WTC11 (cell line): ENCODE results near the gene MIPOL1. TPM values are rescaled to one million over a fixed set of nuclear protein-coding genes. Genes with fewer than 3 reads are reported as not detected.

ENCODE experiments used
- ATAC-seq: fragments of 200-7000 bp; cut with Tn5 transposase; 2 replicates; pipeline ENCODE4 v1.10.0; 2021; ENCODE audit warnings: mild to moderate bottlenecking, moderate library complexity
- CTCF ChIA-PET: fragments of 300-600 bp; sonication (Branson Sonifier 250); formaldehyde crosslinking; loops from one replicate; lab custom pipeline; 2021; ENCODE audit warnings: antibody characterized with exemption; lab: Charles Lee
- POLR2A ChIA-PET: fragments of 350-600 bp; sonication (Branson Sonifier 250); formaldehyde crosslinking; loops from one replicate; lab custom pipeline; 2021; ENCODE audit warnings: antibody characterized with exemption; lab: Charles Lee
- DNase-seq: peaks from one replicate; pipeline ENCODE4 v3.0.0; 2021; ENCODE audit warnings: low spot score
- H3K27ac Mint-ChIP-seq: 2 replicates; pipeline ENCODE4 v1.8.0; 2021; ENCODE audit warnings: mixed read lengths
- H3K27me3 Mint-ChIP-seq: 2 replicates; pipeline ENCODE4 v1.8.0; 2021; ENCODE audit warnings: low read depth, mild to moderate bottlenecking, moderate library complexity, mixed read lengths
- H3K36me3 Mint-ChIP-seq: 2 replicates; pipeline ENCODE4 v1.8.0; 2021; ENCODE audit warnings: mixed read lengths
- H3K4me1 Mint-ChIP-seq: 2 replicates; pipeline ENCODE4 v1.8.0; 2022; ENCODE audit warnings: mixed read lengths
- H3K4me3 Mint-ChIP-seq: 2 replicates; pipeline ENCODE4 v1.8.0; 2021; ENCODE audit warnings: mild to moderate bottlenecking, moderate library complexity, mixed read lengths
- H3K9me3 Mint-ChIP-seq: 2 replicates; pipeline ENCODE4 v1.8.0; 2021; ENCODE audit warnings: mixed read lengths
- ATF1 ChIP-seq: sonication (generic); formaldehyde crosslinking; IDR thresholded peaks from 2 replicates; pipeline ENCODE4 v1.8.1; 2023; ENCODE audit warnings: mild to moderate bottlenecking, moderate library complexity, missing genetic modification reagents
- ATF3 ChIP-seq: sonication (generic); formaldehyde crosslinking; conservative IDR thresholded peaks from 2 replicates; pipeline ENCODE4 v1.8.1; 2022; ENCODE audit warnings: mild to moderate bottlenecking, missing genetic modification reagents
- EMX1 ChIP-seq: fragments of 250-450 bp; sonication (Bioruptor Pico); IDR thresholded peaks from 2 replicates; pipeline ENCODE4 v1.8.0; 2021; ENCODE audit warnings: mild to moderate bottlenecking
- ETV6 ChIP-seq: sonication (generic); formaldehyde crosslinking; IDR thresholded peaks from 2 replicates; pipeline ENCODE4 v1.8.1; 2022; ENCODE audit warnings: mild to moderate bottlenecking, missing genetic modification reagents
- GABPB1 ChIP-seq: sonication (generic); formaldehyde crosslinking; IDR thresholded peaks from 2 replicates; pipeline ENCODE4 v1.8.1; 2023; ENCODE audit warnings: mild to moderate bottlenecking, missing genetic modification reagents
- HMGA2 ChIP-seq: fragments of 250-450 bp; sonication (Bioruptor Pico); IDR thresholded peaks from 2 replicates; pipeline ENCODE4 v1.4.0; 2021; ENCODE audit warnings: mild to moderate bottlenecking, moderate library complexity
- HMGXB4 ChIP-seq: sonication (generic); formaldehyde crosslinking; IDR thresholded peaks from 2 replicates; pipeline ENCODE4 v1.8.1; 2023; ENCODE audit warnings: mild to moderate bottlenecking, moderate library complexity, missing genetic modification reagents
- IRF1 ChIP-seq: sonication (generic); formaldehyde crosslinking; IDR thresholded peaks from 2 replicates; pipeline ENCODE4 v1.8.0; 2023; ENCODE audit warnings: missing genetic modification reagents
- KAT7 ChIP-seq: sonication (generic); formaldehyde crosslinking; IDR thresholded peaks from 2 replicates; pipeline ENCODE4 v1.8.1; 2023; ENCODE audit warnings: missing genetic modification reagents, mild to moderate bottlenecking, borderline replicate concordance
- MLX ChIP-seq: sonication (generic); formaldehyde crosslinking; IDR thresholded peaks from 2 replicates; pipeline ENCODE4 v1.8.1; 2023; ENCODE audit warnings: mild to moderate bottlenecking, missing genetic modification reagents, moderate library complexity
- NFE2L1 ChIP-seq: sonication (generic); formaldehyde crosslinking; IDR thresholded peaks from 2 replicates; pipeline ENCODE4 v1.8.1; 2023; ENCODE audit warnings: missing genetic modification reagents
- NR3C1 ChIP-seq: sonication (generic); formaldehyde crosslinking; conservative IDR thresholded peaks from 2 replicates; pipeline ENCODE4 v1.8.1; 2023; ENCODE audit warnings: low read depth, mild to moderate bottlenecking, missing genetic modification reagents
- OVOL2 ChIP-seq: fragments of 250-450 bp; sonication (Bioruptor Pico); IDR thresholded peaks from 2 replicates; pipeline ENCODE4 v1.9.0; 2021; ENCODE audit warnings: mild to moderate bottlenecking, borderline replicate concordance
- PRDM15 ChIP-seq: sonication (generic); formaldehyde crosslinking; IDR thresholded peaks from 2 replicates; pipeline ENCODE4 v1.8.0; 2022; ENCODE audit warnings: missing genetic modification reagents
- TCF7 ChIP-seq: sonication (generic); formaldehyde crosslinking; IDR thresholded peaks from 2 replicates; pipeline ENCODE4 v1.8.0; 2022; ENCODE audit warnings: mild to moderate bottlenecking, low read depth, missing genetic modification reagents, moderate library complexity
- TP53 ChIP-seq: sonication (generic); formaldehyde crosslinking; IDR thresholded peaks from 2 replicates; pipeline ENCODE4 v1.8.1; 2023; ENCODE audit warnings: mild to moderate bottlenecking, missing genetic modification reagents
- ZNF121 ChIP-seq: sonication (generic); formaldehyde crosslinking; IDR thresholded peaks from 2 replicates; pipeline ENCODE4 v1.8.0; 2023; ENCODE audit warnings: missing genetic modification reagents
- ZNF138 ChIP-seq: sonication (generic); formaldehyde crosslinking; conservative IDR thresholded peaks from 2 replicates; pipeline ENCODE4 v1.8.1; 2022; ENCODE audit warnings: mild to moderate bottlenecking, moderate library complexity, missing genetic modification reagents
- ZNF416 ChIP-seq: fragments of 250-450 bp; sonication (Bioruptor Pico); IDR thresholded peaks from 2 replicates; pipeline ENCODE4 v1.9.0; 2021; ENCODE audit warnings: mild to moderate bottlenecking, inconsistent platforms
- ZNF423 ChIP-seq: fragments of 250-450 bp; sonication (Bioruptor Pico); IDR thresholded peaks from 2 replicates; pipeline ENCODE4 v2.1.2; 2022; ENCODE audit warnings: mild to moderate bottlenecking, moderate library complexity
- ZNF512 ChIP-seq: sonication (generic); formaldehyde crosslinking; IDR thresholded peaks from 2 replicates; pipeline ENCODE4 v1.8.1; 2022; ENCODE audit warnings: missing genetic modification reagents, borderline replicate concordance
- total RNA-seq: library from RNA; stranded (reverse); gene quantifications from 3 replicates; pipeline ENCODE4 v1.2.3, GENCODE V29; 2021

The MIPOL1 gene
- total RNA-seq, 1 experiment from 2014 or later, result 13.1 TPM

- 0 out of 2 replicates have a peak, but pooled peaks cover 4% of the 10 kb centered on the region for H3K36me3 Mint-ChIP-seq
- H3K9me3 Mint-ChIP-seq, result peaks cover 19% of the 10 kb centered on the region
- TF ChIP-seq ZNF512 (CRISPR knock-in tag) (no peak), HMGXB4 (no peak), ZNF416 (no peak), ZNF121 (CRISPR knock-in tag) (no peak), TCF7 (no peak)
- H3K27me3 Mint-ChIP-seq, result no peaks in the 10 kb centered on the region
- no peak overlapping the region for H3K27ac Mint-ChIP-seq
- POLR2A ChIA-PET, result no interaction called here
- ATAC-seq (peak; percentile 88), DNase-seq (no peak)
- H3K4me3 Mint-ChIP-seq, result no peak overlapping the region
- CTCF ChIA-PET, result no interaction called here
- peaks cover 14% of the 10 kb centered on the region for H3K4me1 Mint-ChIP-seq
Observed at GRCh38 chr14:37472906-37473305, 275.2 kb downstream of the MIPOL1 start.

- CTCF ChIA-PET, result no interaction called here
- ATAC-seq, result no peak
- TF ChIP-seq TP53 (no peak), ETV6 (CRISPR knock-in tag) (no peak), IRF1 (no peak), NFE2L1 (CRISPR knock-in tag) (no peak)
Observed at GRCh38 chr14:37474191-37474590, 276.5 kb downstream of the MIPOL1 start.

GRCh38 chr14:37480446-37481290, 282.9 kb downstream of the MIPOL1 start:
- no peak for ATAC-seq
- H3K4me3 Mint-ChIP-seq, result no peak overlapping the region
- H3K27ac Mint-ChIP-seq, result no peak overlapping the region
- H3K27me3 Mint-ChIP-seq, result no peaks in the 10 kb centered on the region
- ChIA-PET CTCF (no interaction called here), POLR2A (no interaction called here)
- 0 out of 2 replicates have a peak, but pooled peaks cover under 1% of the 10 kb centered on the region for H3K36me3 Mint-ChIP-seq
- no peaks in the 10 kb centered on the region for H3K4me1 Mint-ChIP-seq
- DNase-seq, result no peak
- TF ChIP-seq KAT7 (CRISPR knock-in tag), result no peak
- no peak for TF ChIP-seq HMGA2 (CRISPR knock-in tag)
- peak; percentile 32; the same call in 1 of the 2 replicates for TF ChIP-seq GABPB1 (CRISPR knock-in tag)
- TF ChIP-seq, all 79 proteins: peak for 1
- peaks cover 18% of the 10 kb centered on the region for H3K9me3 Mint-ChIP-seq

More at GRCh38 chr14:37474191-37474590, 276.5 kb downstream of the MIPOL1 start:
- Mint-ChIP-seq H3K27me3 (no peaks in the 10 kb centered on the region), H3K4me1 (peaks cover 14% of the 10 kb centered on the region), H3K27ac (no peak overlapping the region), H3K36me3 (0 out of 2 replicates have a peak, but pooled peaks cover 4% of the 10 kb centered on the region), H3K4me3 (no peak overlapping the region), H3K9me3 (peaks cover 19% of the 10 kb centered on the region)
- POLR2A ChIA-PET, result no interaction called here
- no peak for DNase-seq

- Mint-ChIP-seq H3K4me1 (no peaks in the 10 kb centered on the region), H3K27me3 (0 out of 2 replicates have a peak, but pooled peaks cover 2% of the 10 kb centered on the region), H3K9me3 (peaks cover 10% of the 10 kb centered on the region; the same call in 1 of the 2 replicates), H3K4me3 (no peak overlapping the region), H3K27ac (no peak overlapping the region), H3K36me3 (no peaks in the 10 kb centered on the region)
- ChIA-PET CTCF (no interaction called here), POLR2A (no interaction called here)
- ATAC-seq, result no peak
- no peak for DNase-seq
- TF ChIP-seq ATF1 (CRISPR knock-in tag), result no peak
- TF ChIP-seq NR3C1 (CRISPR knock-in tag), result no peak
- TF ChIP-seq ZNF138 (CRISPR knock-in tag), result no peak
- TF ChIP-seq OVOL2 (CRISPR knock-in tag), result no peak
- TF ChIP-seq ATF3, result no peak
- no peak for TF ChIP-seq ZNF416
- no peak for TF ChIP-seq ZNF423 (CRISPR knock-in tag)
- no peak for TF ChIP-seq PRDM15 (CRISPR knock-in tag)
- TF ChIP-seq MLX (CRISPR knock-in tag), result no peak
- no peak for TF ChIP-seq HMGA2 (CRISPR knock-in tag)
- no peak for TF ChIP-seq EMX1 (CRISPR knock-in tag)
Observed at GRCh38 chr14:37482428-37482827, 284.7 kb downstream of the MIPOL1 start.
